Trophoblast cell (in vitro differentiated cells and primary cell): Measurements from ENCODE around the gene RAMP3.

Experiments
- DNase-seq, 2 donors: peaks; one replicate each; pipeline ENCODE4 v3.0.0-alpha.2; 2016
- H2AFZ ChIP-seq: 2 replicates; pipeline ENCODE4 v1.6.1; 2013; ENCODE audit warnings: low read length, moderate library complexity, mild to moderate bottlenecking; ENCODE audit not compliant: insufficient read depth, poor library complexity
- H2AK5ac ChIP-seq: 2 replicates; pipeline ENCODE4 v1.6.1; 2013; ENCODE audit warnings: mild to moderate bottlenecking, low read length
- H2BK120ac ChIP-seq: 2 replicates; pipeline ENCODE4 v1.6.1; 2013; ENCODE audit warnings: low read length, mild to moderate bottlenecking, moderate library complexity; ENCODE audit not compliant: insufficient read depth, poor library complexity
- H2BK12ac ChIP-seq: 2 replicates; pipeline ENCODE4 v1.6.1; 2013; ENCODE audit warnings: mild to moderate bottlenecking, low read length, moderate library complexity
- H2BK5ac ChIP-seq: 2 replicates; pipeline ENCODE4 v1.6.1; 2013; ENCODE audit warnings: low read length, low read depth, moderate library complexity, mild to moderate bottlenecking; ENCODE audit not compliant: poor library complexity
- H3K14ac ChIP-seq: 2 replicates; pipeline ENCODE4 v1.6.1; 2013; ENCODE audit warnings: mild to moderate bottlenecking, low read length
- H3K18ac ChIP-seq: 2 replicates; pipeline ENCODE4 v1.6.1; 2013; ENCODE audit warnings: mild to moderate bottlenecking, low read length
- H3K23ac ChIP-seq: 2 replicates; pipeline ENCODE4 v1.6.1; 2013; ENCODE audit warnings: low read length
- H3K27ac ChIP-seq: 2 replicates; pipeline ENCODE4 v1.5.1; 2013; ENCODE audit warnings: low read depth, mild to moderate bottlenecking, inconsistent platforms, low read length, moderate library complexity
- H3K27me3 ChIP-seq: 2 replicates; pipeline ENCODE4 v1.6.1; 2013; ENCODE audit warnings: inconsistent platforms, mild to moderate bottlenecking, low read length, moderate library complexity; ENCODE audit not compliant: insufficient read depth
- H3K36me3 ChIP-seq, 2 experiments: 1 replicate in 1 of 2; 2 replicates in 1 of 2; pipeline ENCODE4 v1.6.1; 2013; ENCODE audit warnings: low read length in 2 of 2, mild to moderate bottlenecking in 2 of 2, moderate library complexity in 1 of 2; ENCODE audit not compliant: insufficient read depth in 2 of 2, control insufficient read depth in 1 of 2
- H3K4ac ChIP-seq: 2 replicates; pipeline ENCODE4 v1.6.1; 2013; ENCODE audit warnings: low read depth, mild to moderate bottlenecking, low read length, moderate library complexity
- H3K4me1 ChIP-seq, 2 experiments: 1 replicate in 1 of 2; 2 replicates in 1 of 2; pipeline ENCODE4 v1.6.1; 2013; ENCODE audit warnings: low read length in 2 of 2, mild to moderate bottlenecking in 2 of 2, moderate library complexity in 1 of 2; ENCODE audit not compliant: insufficient read depth in 2 of 2, control insufficient read depth in 1 of 2
- H3K4me2 ChIP-seq: 2 replicates; pipeline ENCODE4 v1.6.1; 2013; ENCODE audit warnings: inconsistent platforms, mild to moderate bottlenecking, low read length, moderate library complexity
- H3K4me3 ChIP-seq: 2 replicates; pipeline ENCODE4 v1.5.1; 2013; ENCODE audit warnings: mild to moderate bottlenecking, low read depth, low read length, inconsistent platforms
- H3K79me1 ChIP-seq: one replicate; pipeline ENCODE4 v1.6.1; 2013; ENCODE audit warnings: low read length
- H3K79me2 ChIP-seq: 2 replicates; pipeline ENCODE4 v1.6.1; 2013; ENCODE audit warnings: low read length, mild to moderate bottlenecking; ENCODE audit not compliant: control insufficient read depth, insufficient read depth, poor library complexity
- H3K9ac ChIP-seq: 2 replicates; pipeline ENCODE4 v1.6.1; 2013; ENCODE audit warnings: mild to moderate bottlenecking, low read length
- H3K9me3 ChIP-seq: 2 replicates; pipeline ENCODE4 v1.6.1; 2013; ENCODE audit warnings: low read depth, mild to moderate bottlenecking, control low read depth, inconsistent platforms, low read length; ENCODE audit not compliant: insufficient read depth
- H4K12ac ChIP-seq: 2 replicates; pipeline ENCODE4 v1.6.1; 2013; ENCODE audit warnings: low read depth, mild to moderate bottlenecking, low read length, moderate library complexity
- H4K8ac ChIP-seq: 2 replicates; pipeline ENCODE4 v1.6.1; 2013; ENCODE audit warnings: low read depth, mild to moderate bottlenecking, low read length, moderate library complexity
- H4K91ac ChIP-seq: one replicate; pipeline ENCODE4 v1.6.1; 2013; ENCODE audit warnings: low read depth, mild to moderate bottlenecking, low read length, moderate library complexity
- WGBS: extraction: QIAGEN DNeasy Blood & Tissue Kit; methylation state at CpG from one replicate; pipeline ENCODE4 v1.1.7; 2013; ENCODE audit warnings: missing lambda C conversion rate; ENCODE audit not compliant: insufficient read length, insufficient coverage; ENCODE audit errors: extremely low coverage; 5-methylcytosine and 5-hydroxymethylcytosine counted together

RAMP3 gene

DNA sequence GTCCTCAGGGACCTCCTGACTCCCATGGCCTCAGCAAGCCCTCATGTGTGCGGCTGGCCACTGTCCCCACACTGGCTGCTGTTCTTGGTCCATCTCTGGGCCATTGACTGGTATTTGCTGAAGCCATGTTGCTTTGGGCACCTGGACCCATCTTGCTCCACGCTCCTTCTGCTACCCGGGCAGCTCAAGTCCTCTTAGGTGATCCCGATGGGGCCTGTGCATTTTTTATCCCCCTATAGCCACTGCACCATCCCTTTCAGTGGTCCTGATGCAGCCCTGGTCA lies 16.7 kb downstream of the RAMP3 start:
- Histone ChIP-seq H3K14ac (no peak overlapping the region), H3K9me3 (peaks cover 1% of the 10 kb centered on the region), H4K91ac (no peak overlapping the region), H2BK5ac (no peak overlapping the region), H3K27me3 (no peaks in the 10 kb centered on the region), H2BK12ac (no peak overlapping the region), H3K4me3 (no peak overlapping the region), H2AFZ (no peak overlapping the region), H2AK5ac (no peak overlapping the region), H3K27ac (no peak overlapping the region), H3K4me1 (no peaks in the 10 kb centered on the region), H3K79me2 (no peaks in the 10 kb centered on the region), H3K79me1 (no peaks in the 10 kb centered on the region), H2BK120ac (no peak overlapping the region), H3K4me2 (no peak overlapping the region), H3K4ac (no peak overlapping the region), H4K12ac (no peak overlapping the region), H3K9ac (no peak overlapping the region), H3K23ac (no peak overlapping the region), H3K18ac (no peak overlapping the region), H4K8ac (no peak overlapping the region), H3K36me3 (no peaks in the 10 kb centered on the region)
- WGBS, result no CpG with 5 or more reads among the region's 4 CpGs
- no peak for DNase-seq

DNA sequence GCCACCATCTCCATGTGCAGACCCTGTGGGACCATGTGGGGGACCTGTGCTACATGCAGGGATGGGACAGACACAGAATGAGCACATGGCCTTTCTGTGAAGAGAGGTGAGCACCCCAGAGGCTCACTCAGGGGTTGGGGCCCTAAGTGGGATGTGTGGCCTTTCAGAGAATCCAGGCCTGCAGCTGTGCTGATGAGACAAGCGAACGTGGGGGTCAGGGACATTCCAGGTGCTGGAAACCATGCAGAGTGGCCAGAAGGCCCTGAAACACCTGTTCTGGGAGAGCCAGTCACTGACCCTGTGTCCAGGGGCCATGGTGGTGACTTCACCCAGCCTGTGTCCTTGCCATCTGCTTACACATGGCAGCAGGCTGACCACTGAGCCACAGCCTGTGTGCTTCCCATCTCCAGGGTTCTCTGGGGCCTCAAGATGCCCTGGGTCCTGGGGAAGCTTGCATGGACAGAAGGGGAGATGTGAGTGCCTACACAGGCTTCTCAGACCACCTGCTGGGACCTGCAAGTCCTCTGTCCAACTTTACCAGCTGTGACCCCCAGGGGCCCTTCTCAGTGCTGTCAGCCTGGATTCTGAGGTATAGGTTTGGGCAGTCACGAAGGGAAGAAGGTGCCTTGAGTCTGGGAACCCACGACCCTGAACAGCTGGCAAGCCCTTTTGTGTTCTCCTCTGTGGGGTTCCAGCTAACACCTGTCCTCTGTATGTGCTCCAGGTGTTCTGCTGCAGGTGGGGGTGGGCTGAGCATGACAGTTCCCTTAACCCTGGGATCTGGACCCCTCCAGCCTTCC lies 17.6 kb downstream of the RAMP3 start:
- no peaks in the 10 kb centered on the region for H3K9me3 ChIP-seq
- no peak overlapping the region for H3K4me2 ChIP-seq
- no peak overlapping the region for H2BK120ac ChIP-seq
- no peak overlapping the region for H3K4ac ChIP-seq
- no peak overlapping the region for H3K27ac ChIP-seq
- no peak overlapping the region for H3K9ac ChIP-seq
- H2BK12ac ChIP-seq, result no peak overlapping the region
- H2AK5ac ChIP-seq, result no peak overlapping the region
- no peak overlapping the region for H4K8ac ChIP-seq
- H3K36me3 ChIP-seq, result no peaks in the 10 kb centered on the region
- H3K14ac ChIP-seq, result no peak overlapping the region
- H3K4me1 ChIP-seq, result no peaks in the 10 kb centered on the region
- H3K27me3 ChIP-seq, result no peaks in the 10 kb centered on the region
- H4K91ac ChIP-seq, result no peak overlapping the region
- WGBS, result no CpG with 5 or more reads among the region's 4 CpGs
- H3K79me1 ChIP-seq, result no peaks in the 10 kb centered on the region
- H3K18ac ChIP-seq, result no peak overlapping the region
- no peak for DNase-seq
- peak overlapping the region; percentile 19 for H3K4me3 ChIP-seq
- H3K79me2 ChIP-seq, result no peaks in the 10 kb centered on the region
- no peak overlapping the region for H4K12ac ChIP-seq
- no peak overlapping the region for H3K23ac ChIP-seq
- H2AFZ ChIP-seq, result no peak overlapping the region
- H2BK5ac ChIP-seq, result no peak overlapping the region

DNA sequence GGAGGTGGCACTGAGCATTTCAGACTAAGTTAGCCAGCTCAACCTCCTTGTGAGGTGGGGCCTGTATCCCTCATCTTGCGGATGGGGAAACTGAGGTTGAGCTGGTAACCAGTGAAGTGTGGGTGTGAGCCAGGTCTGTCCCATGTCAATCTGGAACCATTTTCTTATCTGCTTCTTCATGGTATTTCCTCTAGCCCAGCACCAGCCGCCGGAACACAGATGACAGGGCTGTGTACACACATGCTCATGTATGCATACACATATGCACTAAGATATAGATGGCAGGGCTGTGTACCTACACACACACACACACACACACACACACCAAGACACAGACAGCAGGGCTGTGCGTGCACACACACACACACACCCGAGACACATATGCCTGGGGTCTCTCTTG lies 18.5 kb downstream of the RAMP3 start:
- H3K4me1 ChIP-seq, result no peaks in the 10 kb centered on the region
- H3K27ac ChIP-seq, result no peak overlapping the region
- no peak for DNase-seq
- H2AFZ ChIP-seq, result no peak overlapping the region
- no peak overlapping the region for H2BK5ac ChIP-seq
- H4K12ac ChIP-seq, result no peak overlapping the region
- no peak overlapping the region for H3K9ac ChIP-seq
- H3K4ac ChIP-seq, result no peak overlapping the region
- no peak overlapping the region for H2AK5ac ChIP-seq
- no peak overlapping the region for H4K91ac ChIP-seq
- WGBS, result no CpG with 5 or more reads among the region's 5 CpGs
- no peaks in the 10 kb centered on the region for H3K36me3 ChIP-seq
- no peak overlapping the region for H3K4me2 ChIP-seq
- no peak overlapping the region for H3K18ac ChIP-seq
- H2BK12ac ChIP-seq, result no peak overlapping the region
- H3K14ac ChIP-seq, result no peak overlapping the region
- H4K8ac ChIP-seq, result no peak overlapping the region
- no peak overlapping the region for H2BK120ac ChIP-seq
- no peaks in the 10 kb centered on the region for H3K9me3 ChIP-seq
- no peaks in the 10 kb centered on the region for H3K27me3 ChIP-seq
- no peaks in the 10 kb centered on the region for H3K79me2 ChIP-seq
- no peak overlapping the region for H3K23ac ChIP-seq
- no peaks in the 10 kb centered on the region for H3K79me1 ChIP-seq
- H3K4me3 ChIP-seq, result no peak overlapping the region

DNA sequence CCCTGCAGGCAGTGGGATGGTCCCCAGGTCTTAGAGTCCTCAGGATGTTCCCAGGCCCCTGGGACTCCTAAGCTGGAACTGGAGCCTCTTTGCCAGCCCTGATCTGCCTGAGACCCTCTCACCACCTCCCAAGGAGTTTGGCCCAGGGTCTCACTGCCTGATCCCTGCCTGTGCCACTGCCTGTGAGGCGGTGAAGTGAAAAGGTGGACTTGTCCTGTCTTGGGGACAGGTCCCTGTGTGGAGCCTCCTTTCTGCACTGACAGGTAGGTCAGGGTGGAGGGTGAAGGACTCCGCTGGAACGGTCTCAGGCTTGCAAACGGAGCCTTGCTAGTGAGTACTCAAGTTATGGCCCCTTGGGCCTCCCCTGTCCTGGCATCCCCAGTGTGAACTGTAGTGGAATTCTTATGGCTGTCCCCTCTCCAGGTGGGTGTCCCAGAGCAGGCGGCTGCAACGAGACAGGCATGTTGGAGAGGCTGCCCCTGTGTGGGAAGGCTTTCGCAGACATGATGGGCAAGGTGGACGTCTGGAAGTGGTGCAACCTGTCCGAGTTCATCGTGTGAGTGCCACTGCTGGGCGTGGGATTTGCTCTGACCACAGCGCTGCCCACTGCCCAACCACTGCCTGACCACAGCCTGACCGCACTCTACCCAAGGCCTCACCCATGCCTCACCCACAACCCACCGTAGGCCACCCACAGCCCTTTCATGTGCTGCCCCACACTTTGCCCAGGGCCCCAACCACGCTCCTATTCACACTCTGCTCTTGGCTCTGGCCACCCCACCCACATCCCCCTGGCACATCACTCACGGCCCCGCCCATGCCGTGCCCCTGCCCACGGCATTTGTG lies 19.5 kb downstream of the RAMP3 start:
- no peak overlapping the region for H2BK12ac ChIP-seq
- no peak overlapping the region for H3K23ac ChIP-seq
- no peaks in the 10 kb centered on the region for H3K27me3 ChIP-seq
- H3K4me2 ChIP-seq, result no peak overlapping the region
- no peak for DNase-seq
- H4K12ac ChIP-seq, result no peak overlapping the region
- no peak overlapping the region for H3K4ac ChIP-seq
- no peak overlapping the region for H3K18ac ChIP-seq
- H2BK5ac ChIP-seq, result no peak overlapping the region
- H3K9me3 ChIP-seq, result no peaks in the 10 kb centered on the region
- H3K4me3 ChIP-seq, result no peak overlapping the region
- no peaks in the 10 kb centered on the region for H3K79me1 ChIP-seq
- WGBS, result no CpG with 5 or more reads among the region's 19 CpGs
- no peak overlapping the region for H2BK120ac ChIP-seq
- H3K79me2 ChIP-seq, result no peaks in the 10 kb centered on the region
- H3K36me3 ChIP-seq, result no peaks in the 10 kb centered on the region
- no peak overlapping the region for H4K8ac ChIP-seq
- no peak overlapping the region for H4K91ac ChIP-seq
- no peak overlapping the region for H2AFZ ChIP-seq
- no peak overlapping the region for H3K14ac ChIP-seq
- no peak overlapping the region for H2AK5ac ChIP-seq
- H3K27ac ChIP-seq, result no peak overlapping the region
- no peak overlapping the region for H3K9ac ChIP-seq
- no peaks in the 10 kb centered on the region for H3K4me1 ChIP-seq
